CD4-positive, alpha-beta T cell treated with Interleukin-4 for 1 hour (primary cell): ENCODE data around the gene FLII.

Experiments used
- DNase-seq, 2 donors: peaks; one replicate each; pipeline ENCODE4 v3.0.0-alpha.2; 2020 to 2022

FLII gene

GRCh38 chr17:18213666-18214270 lies 44.8 kb downstream of the FLII start:
- no peak for DNase-seq

- no peak for DNase-seq
Observed at GRCh38 chr17:18208092-18208491, 50.4 kb downstream of the FLII start.

GRCh38 chr17:18206962-18207361 lies 51.6 kb downstream of the FLII start:
- DNase-seq: no peak

GRCh38 chr17:18205861-18206260 lies 52.7 kb downstream of the FLII start:
- no peak for DNase-seq

GRCh38 chr17:18203308-18203707 lies 55.2 kb downstream of the FLII start:
- no peak for DNase-seq

- no peak for DNase-seq
Observed at GRCh38 chr17:18201108-18201507, 57.4 kb downstream of the FLII start.

GRCh38 chr17:18198530-18198929 lies 60.0 kb downstream of the FLII start:
- no peak for DNase-seq

GRCh38 chr17:18197535-18198194 lies 60.9 kb downstream of the FLII start:
- no peak for DNase-seq

- DNase-seq: no peak
Observed at GRCh38 chr17:18195246-18195645, 63.3 kb downstream of the FLII start.
